NB4 (cell line): ENCODE data around the gene TMEM53.

Experiments used
- DNase-seq: peaks from one replicate; pipeline ENCODE4 v3.0.0; 2010; ENCODE audit warnings: low read depth
- H3K4me3 ChIP-seq: one replicate; pipeline ENCODE4 v1.5.1; 2011; ENCODE audit warnings: mild to moderate bottlenecking, low read depth, low read length, moderate library complexity
- CTCF ChIP-seq: IDR thresholded peaks from one replicate; pipeline ENCODE4 v1.5.1; 2012; ENCODE audit warnings: low read depth, low read length
- MAX ChIP-seq: IDR thresholded peaks from 2 replicates; pipeline ENCODE4 v1.6.1; 2011; ENCODE audit warnings: low read depth, low read length
- MYC ChIP-seq: IDR thresholded peaks from 2 replicates; pipeline ENCODE4 v1.6.1; 2011; ENCODE audit warnings: low read depth, low read length
- POLR2A ChIP-seq: IDR thresholded peaks from 2 replicates; pipeline ENCODE4 v1.6.1; 2011; ENCODE audit warnings: mild to moderate bottlenecking; ENCODE audit not compliant: insufficient read length; ENCODE audit errors: extremely low read depth

TMEM53 gene

GRCh38 chr1:44651069-44651468 is 23.2 kb downstream of the TMEM53 start:
- TF ChIP-seq MAX (no peak), POLR2A (no peak), MYC (no peak), CTCF (no peak)
- no peak for DNase-seq
- H3K4me3 ChIP-seq = no peak overlapping the region

DNA sequence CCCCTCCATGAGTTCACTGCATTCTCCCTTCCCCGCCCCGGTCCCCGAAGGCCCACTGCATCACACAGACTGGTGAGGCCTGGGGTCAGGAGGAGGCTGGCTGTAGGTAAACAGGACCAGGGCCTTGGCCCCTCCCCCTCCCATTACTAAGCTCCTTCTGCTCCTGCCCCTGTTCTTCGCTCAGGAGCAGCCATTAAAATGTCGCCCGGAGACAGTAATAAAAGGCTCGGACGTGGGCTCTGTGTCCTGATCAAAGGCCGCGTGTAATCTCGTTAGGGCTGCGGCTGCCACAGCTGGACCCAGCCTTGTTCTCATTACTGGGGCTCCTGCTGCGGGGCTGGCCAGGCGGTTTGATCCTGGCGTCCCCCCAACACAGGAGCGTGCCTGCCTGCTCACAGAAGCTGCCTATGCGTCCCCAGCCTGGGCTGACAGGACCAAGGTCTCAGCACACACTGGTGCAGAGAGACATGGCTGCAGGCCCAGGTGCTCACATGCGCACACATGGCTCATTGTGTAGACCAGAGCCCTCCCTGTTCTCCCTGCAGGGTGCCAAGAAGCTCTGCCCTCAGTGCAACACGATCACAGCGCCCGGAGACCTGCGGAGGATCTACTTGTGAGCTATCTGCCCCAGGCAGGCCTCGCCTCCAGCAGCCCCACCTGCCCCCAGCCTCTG is 24.0 kb downstream of the TMEM53 start:
- no peak for DNase-seq
- TF ChIP-seq MAX (no peak), CTCF (no peak), POLR2A (no peak), MYC (no peak)
- H3K4me3 ChIP-seq = no peak overlapping the region

DNA sequence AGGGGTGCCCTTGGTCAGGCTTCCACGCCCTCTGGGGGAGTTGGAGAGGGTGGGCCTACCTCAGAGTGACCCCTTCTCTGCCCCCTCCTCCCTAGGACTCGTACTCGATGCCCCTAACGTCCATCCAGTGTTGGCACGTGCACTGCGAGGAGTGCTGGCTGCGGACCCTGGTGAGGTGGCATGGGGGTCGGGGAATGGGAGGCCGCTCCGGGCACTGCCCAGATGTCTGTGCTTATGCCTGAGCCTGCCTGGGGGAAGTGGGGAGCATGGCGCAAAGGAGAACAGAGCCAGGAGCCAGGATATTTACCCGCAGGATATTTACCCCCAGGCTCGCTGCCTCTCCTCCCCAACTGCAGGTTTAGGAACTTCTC is 24.5 kb downstream of the TMEM53 start:
- no peak for DNase-seq
- no peak overlapping the region for H3K4me3 ChIP-seq
- no peak for TF ChIP-seq POLR2A
- no peak for TF ChIP-seq CTCF
- TF ChIP-seq MAX = no peak
- TF ChIP-seq MYC = no peak

- no peak for DNase-seq
- H3K4me3 ChIP-seq = no peak overlapping the region
- TF ChIP-seq CTCF = no peak
- TF ChIP-seq POLR2A = no peak
- no peak for TF ChIP-seq MYC
- TF ChIP-seq MAX = no peak
Measured at GRCh38 chr1:44648529-44649250, 25.6 kb downstream of the TMEM53 start.

GRCh38 chr1:44647896-44648295 is 26.4 kb downstream of the TMEM53 start:
- H3K4me3 ChIP-seq = no peak overlapping the region
- DNase-seq = no peak
- TF ChIP-seq MYC = no peak
- TF ChIP-seq MAX = no peak
- TF ChIP-seq POLR2A = no peak
- no peak for TF ChIP-seq CTCF
